ENCODE data around the gene TCOF1. TPM values are rescaled to one million over a fixed set of nuclear protein-coding genes. Genes with fewer than 3 reads are reported as not detected.

TCOF1 gene
- total and polyA plus RNA-seq, 2 experiments from 2014 or later, result 86.8 to 165 TPM

GRCh38 chr5:150328515-150328914 lies 29.0 kb upstream of the TCOF1 start:
- Mint-ChIP-seq H3K4me1 (peaks cover 2% of the 10 kb centered on the region; the same call in 1 of the 3 replicates), H3K27ac (no peak overlapping the region), H3K27me3 (ENCODE audit: insufficient read depth, low read depth, poor library complexity) (peaks cover 2% of the 10 kb centered on the region), H3K4me3 (no peak overlapping the region), H3K9me3 (no peaks in the 10 kb centered on the region), H3K36me3 (ENCODE audit: low read depth) (no peaks in the 10 kb centered on the region)
- no peak overlapping the region for H2AFZ ChIP-seq
- H3F3A ChIP-seq (replicated peaks; ENCODE audit: low read depth), result no peaks in the 10 kb centered on the region
- no peaks in the 10 kb centered on the region for H4K20me1 ChIP-seq (replicated peaks; ENCODE audit: insufficient read depth)
- H3K79me2 ChIP-seq (replicated peaks; ENCODE audit: insufficient read depth), result no peaks in the 10 kb centered on the region
- H3K4me2 ChIP-seq, result no peak overlapping the region
- no peaks in the 10 kb centered on the region for H3K36me3 ChIP-seq (ENCODE audit: insufficient read depth)
- no peak overlapping the region for H3K27ac ChIP-seq (ENCODE audit: low read depth)
- TF ChIP-seq EZH2 (IDR thresholded peaks at IDR 0.05; ENCODE audit: low read depth, unreplicated experiment) (no peak), ZNF462 (CRISPR knock-in tag; IDR thresholded peaks at IDR 0.05) (no peak), POLR2AphosphoS5 (IDR thresholded peaks at IDR 0.05; ENCODE audit: low read depth) (no peak), EZH2phosphoT487 (IDR thresholded peaks at IDR 0.05; ENCODE audit: unreplicated experiment) (no peak), NANOG (IDR thresholded peaks at IDR 0.05; ENCODE audit: borderline replicate concordance) (no peak), STAT1 (IDR thresholded peaks at IDR 0.05; ENCODE audit: unreplicated experiment) (no peak), CREB1 (CRISPR knock-in tag; IDR thresholded peaks at IDR 0.05; ENCODE audit: low read depth) (no peak), ZNF114 (CRISPR knock-in tag; IDR thresholded peaks at IDR 0.05) (no peak), JUNB (IDR thresholded peaks at IDR 0.05; ENCODE audit: unreplicated experiment) (no peak), CTCF (conservative IDR thresholded peaks at IDR 0.05; ENCODE audit: low read depth in 2 of 2) (no peak), ZNF331 (CRISPR knock-in tag; IDR thresholded peaks at IDR 0.05; ENCODE audit: low read depth) (no peak)
- TF ChIP-seq, protein P1, sequence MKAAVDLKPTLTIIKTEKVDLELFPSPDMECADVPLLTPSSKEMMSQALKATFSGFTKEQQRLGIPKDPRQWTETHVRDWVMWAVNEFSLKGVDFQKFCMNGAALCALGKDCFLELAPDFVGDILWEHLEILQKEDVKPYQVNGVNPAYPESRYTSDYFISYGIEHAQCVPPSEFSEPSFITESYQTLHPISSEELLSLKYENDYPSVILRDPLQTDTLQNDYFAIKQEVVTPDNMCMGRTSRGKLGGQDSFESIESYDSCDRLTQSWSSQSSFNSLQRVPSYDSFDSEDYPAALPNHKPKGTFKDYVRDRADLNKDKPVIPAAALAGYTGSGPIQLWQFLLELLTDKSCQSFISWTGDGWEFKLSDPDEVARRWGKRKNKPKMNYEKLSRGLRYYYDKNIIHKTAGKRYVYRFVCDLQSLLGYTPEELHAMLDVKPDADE (IDR thresholded peaks at IDR 0.05), result no peak
- TF ChIP-seq, protein P2, sequence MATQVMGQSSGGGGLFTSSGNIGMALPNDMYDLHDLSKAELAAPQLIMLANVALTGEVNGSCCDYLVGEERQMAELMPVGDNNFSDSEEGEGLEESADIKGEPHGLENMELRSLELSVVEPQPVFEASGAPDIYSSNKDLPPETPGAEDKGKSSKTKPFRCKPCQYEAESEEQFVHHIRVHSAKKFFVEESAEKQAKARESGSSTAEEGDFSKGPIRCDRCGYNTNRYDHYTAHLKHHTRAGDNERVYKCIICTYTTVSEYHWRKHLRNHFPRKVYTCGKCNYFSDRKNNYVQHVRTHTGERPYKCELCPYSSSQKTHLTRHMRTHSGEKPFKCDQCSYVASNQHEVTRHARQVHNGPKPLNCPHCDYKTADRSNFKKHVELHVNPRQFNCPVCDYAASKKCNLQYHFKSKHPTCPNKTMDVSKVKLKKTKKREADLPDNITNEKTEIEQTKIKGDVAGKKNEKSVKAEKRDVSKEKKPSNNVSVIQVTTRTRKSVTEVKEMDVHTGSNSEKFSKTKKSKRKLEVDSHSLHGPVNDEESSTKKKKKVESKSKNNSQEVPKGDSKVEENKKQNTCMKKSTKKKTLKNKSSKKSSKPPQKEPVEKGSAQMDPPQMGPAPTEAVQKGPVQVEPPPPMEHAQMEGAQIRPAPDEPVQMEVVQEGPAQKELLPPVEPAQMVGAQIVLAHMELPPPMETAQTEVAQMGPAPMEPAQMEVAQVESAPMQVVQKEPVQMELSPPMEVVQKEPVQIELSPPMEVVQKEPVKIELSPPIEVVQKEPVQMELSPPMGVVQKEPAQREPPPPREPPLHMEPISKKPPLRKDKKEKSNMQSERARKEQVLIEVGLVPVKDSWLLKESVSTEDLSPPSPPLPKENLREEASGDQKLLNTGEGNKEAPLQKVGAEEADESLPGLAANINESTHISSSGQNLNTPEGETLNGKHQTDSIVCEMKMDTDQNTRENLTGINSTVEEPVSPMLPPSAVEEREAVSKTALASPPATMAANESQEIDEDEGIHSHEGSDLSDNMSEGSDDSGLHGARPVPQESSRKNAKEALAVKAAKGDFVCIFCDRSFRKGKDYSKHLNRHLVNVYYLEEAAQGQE (IDR thresholded peaks at IDR 0.05; ENCODE audit: unreplicated experiment), result no peak
- H3K9me2 ChIP-seq (ENCODE audit: insufficient read depth), result no peaks in the 10 kb centered on the region
- no peaks in the 10 kb centered on the region for H3K27me3 ChIP-seq (ENCODE audit: insufficient read depth)
- ATAC-seq, result no peak
- DNase-seq (ENCODE audit: low spot score), result no peak
- H3K4me1 ChIP-seq (ENCODE audit: insufficient read depth), result no peaks in the 10 kb centered on the region
- H3K4me3 ChIP-seq, result no peak overlapping the region

Measured in GM23338 (cell line).